K562 (cell line): ENCODE data around the gene FMNL3. TPM values are rescaled to one million over a fixed set of nuclear protein-coding genes. Genes with fewer than 3 reads are reported as not detected.

Experiments used
- ARID4B ChIP-seq: sonication (generic); formaldehyde crosslinking; IDR thresholded peaks from 2 replicates; pipeline ENCODE4 v1.8.0; 2022; ENCODE audit warnings: mild to moderate bottlenecking, missing genetic modification reagents
- ETV1 ChIP-seq: fragments of 450-650 bp; conservative IDR thresholded peaks from 2 replicates; pipeline ENCODE4 v1.6.1; 2016; ENCODE audit warnings: missing genetic modification characterization, control low read depth, low read depth, missing compliant biosample characterization
- ETV5 ChIP-seq: sonication (generic); formaldehyde crosslinking; IDR thresholded peaks from 2 replicates; pipeline ENCODE4 v1.4.0; 2020; ENCODE audit warnings: low read depth, mild to moderate bottlenecking, missing genetic modification reagents
- IRF1 ChIP-seq: sonication (generic); formaldehyde crosslinking; IDR thresholded peaks from 2 replicates; pipeline ENCODE4 v1.8.0; 2022; ENCODE audit warnings: missing genetic modification reagents, mild to moderate bottlenecking, borderline replicate concordance
- TBL1XR1 ChIP-seq, 2 experiments: IDR thresholded peaks; 2 replicates each; pipeline ENCODE4 v1.6.1; 2012; ENCODE audit warnings: improper control_type of control experiment in 2 of 2, low read length in 2 of 2, mild to moderate bottlenecking in 1 of 2
- ZFP36 ChIP-seq: fragments of 150-350 bp; IDR thresholded peaks from 2 replicates; pipeline ENCODE4 v1.6.1; 2018; ENCODE audit warnings: low read length, low read depth; ENCODE audit not compliant: partially characterized antibody
- ZNF23 ChIP-seq: fragments of 250-450 bp; sonication (Bioruptor Pico); IDR thresholded peaks from 2 replicates; pipeline ENCODE4 v1.4.0; 2020; ENCODE audit warnings: mild to moderate bottlenecking
- ZNF408 ChIP-seq: fragments of 250-450 bp; sonication (Bioruptor Pico); IDR thresholded peaks from 2 replicates; pipeline ENCODE4 v1.4.0; 2020; ENCODE audit warnings: low read depth, mild to moderate bottlenecking, moderate library complexity
- ZSCAN29 ChIP-seq: fragments of 450-650 bp; IDR thresholded peaks from 2 replicates; pipeline ENCODE4 v1.6.1; 2017
- polyA plus RNA-seq, 8 experiments: library from polyadenylated mRNA; depleted of rRNA in 4 of 8; stranded (reverse) in 5 of 8; unstranded in 3 of 8; fragments of >200 nt; fragmentation: Nextera tagmentation in 2 of 8; fragmentation: Illumina TruSeq in 1 of 8; extraction: Ambion mirVana in 2 of 8; extraction: Trizol in 1 of 8; gene quantifications; 2 replicates each; pipeline versions ENCODE4 v1.2.1 to v1.2.3, GENCODE V29; 2011 to 2014; ENCODE audit warnings: inconsistent platforms in 1 of 8, missing spikeins in 1 of 8
- total RNA-seq, 7 experiments: library from RNA; depleted of rRNA in 6 of 7; stranded (reverse); fragments of >200 nt in 6 of 7; fragmentation: Illumina TruSeq in 2 of 7; extraction: Trizol in 2 of 7; gene quantifications; 2 replicates each; pipeline versions ENCODE4 v1.2.1 to v1.2.3, GENCODE V29; 2011 to 2021; ENCODE audit warnings: low replicate concordance in 1 of 7
- TF ChIP-seq, protein P1 (sequence below): fragments of 250-450 bp; sonication (Bioruptor Pico); IDR thresholded peaks from 2 replicates; pipeline ENCODE4 v1.9.0; 2021; ENCODE audit warnings: mild to moderate bottlenecking
- TF ChIP-seq, protein P2 (sequence below): fragments of 250-450 bp; sonication (Bioruptor Pico); IDR thresholded peaks from 2 replicates; pipeline ENCODE4 v1.5.0; 2021; ENCODE audit warnings: mild to moderate bottlenecking, moderate library complexity
- TF ChIP-seq, protein P3 (sequence below): fragments of 450-650 bp; IDR thresholded peaks from 2 replicates; pipeline ENCODE4 v1.6.1; 2016

The FMNL3 gene
- total and polyA plus RNA-seq, 9 of the 15 experiments (the other 6 are each of a cell fraction or from before 2014, with no cell fraction given), result 0.49 to 14.4 (median 6.8) TPM

DNA sequence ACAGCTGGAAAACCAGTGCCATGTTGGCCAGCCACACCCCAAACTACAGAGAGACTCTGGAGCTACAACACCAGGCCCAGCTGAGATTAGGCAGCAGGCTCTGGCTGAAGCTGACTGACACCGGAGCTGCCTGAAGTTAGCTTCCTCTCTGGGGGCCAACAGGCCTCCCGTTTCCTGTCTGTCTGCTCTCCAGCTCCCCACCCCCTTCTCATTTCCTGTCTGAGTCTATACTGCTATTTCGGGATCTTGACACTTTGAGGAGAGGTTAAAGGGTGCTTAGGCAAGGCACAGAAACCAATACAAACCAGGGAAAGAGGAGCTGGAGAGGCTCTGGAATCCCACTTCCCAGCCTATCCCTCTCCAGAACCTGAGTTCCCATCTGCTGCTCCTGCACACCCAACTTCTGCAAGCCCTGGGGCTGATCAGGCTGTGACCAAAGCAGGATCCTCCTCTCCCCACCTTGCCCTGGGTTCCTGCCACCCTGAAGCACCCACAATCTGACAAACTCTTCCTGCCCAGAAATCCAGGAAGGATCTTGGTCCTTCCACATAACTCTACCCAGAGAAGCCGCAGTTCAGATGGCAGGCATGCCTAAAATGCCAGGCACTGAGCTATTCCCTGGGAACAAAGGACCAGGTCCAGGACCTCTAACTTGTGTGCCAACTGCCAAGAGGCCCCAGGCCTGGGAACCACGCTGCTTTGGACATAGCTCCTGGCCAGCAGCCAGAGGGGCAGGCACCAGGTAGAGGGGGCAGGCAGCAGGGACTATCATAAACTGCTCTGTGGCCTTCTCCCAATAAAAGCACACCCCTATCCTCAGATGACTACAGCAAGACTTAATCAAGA, 44.0 kb downstream of the FMNL3 start (continued):
- TF ChIP-seq IRF1, result no peak
- no peak for TF ChIP-seq ARID4B (CRISPR knock-in tag)
- TF ChIP-seq, protein P1, sequence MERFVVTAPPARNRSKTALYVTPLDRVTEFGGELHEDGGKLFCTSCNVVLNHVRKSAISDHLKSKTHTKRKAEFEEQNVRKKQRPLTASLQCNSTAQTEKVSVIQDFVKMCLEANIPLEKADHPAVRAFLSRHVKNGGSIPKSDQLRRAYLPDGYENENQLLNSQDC (CRISPR knock-in tag), result no peak
- no peak for TF ChIP-seq ZNF408 (CRISPR knock-in tag)
- TF ChIP-seq, protein P2, sequence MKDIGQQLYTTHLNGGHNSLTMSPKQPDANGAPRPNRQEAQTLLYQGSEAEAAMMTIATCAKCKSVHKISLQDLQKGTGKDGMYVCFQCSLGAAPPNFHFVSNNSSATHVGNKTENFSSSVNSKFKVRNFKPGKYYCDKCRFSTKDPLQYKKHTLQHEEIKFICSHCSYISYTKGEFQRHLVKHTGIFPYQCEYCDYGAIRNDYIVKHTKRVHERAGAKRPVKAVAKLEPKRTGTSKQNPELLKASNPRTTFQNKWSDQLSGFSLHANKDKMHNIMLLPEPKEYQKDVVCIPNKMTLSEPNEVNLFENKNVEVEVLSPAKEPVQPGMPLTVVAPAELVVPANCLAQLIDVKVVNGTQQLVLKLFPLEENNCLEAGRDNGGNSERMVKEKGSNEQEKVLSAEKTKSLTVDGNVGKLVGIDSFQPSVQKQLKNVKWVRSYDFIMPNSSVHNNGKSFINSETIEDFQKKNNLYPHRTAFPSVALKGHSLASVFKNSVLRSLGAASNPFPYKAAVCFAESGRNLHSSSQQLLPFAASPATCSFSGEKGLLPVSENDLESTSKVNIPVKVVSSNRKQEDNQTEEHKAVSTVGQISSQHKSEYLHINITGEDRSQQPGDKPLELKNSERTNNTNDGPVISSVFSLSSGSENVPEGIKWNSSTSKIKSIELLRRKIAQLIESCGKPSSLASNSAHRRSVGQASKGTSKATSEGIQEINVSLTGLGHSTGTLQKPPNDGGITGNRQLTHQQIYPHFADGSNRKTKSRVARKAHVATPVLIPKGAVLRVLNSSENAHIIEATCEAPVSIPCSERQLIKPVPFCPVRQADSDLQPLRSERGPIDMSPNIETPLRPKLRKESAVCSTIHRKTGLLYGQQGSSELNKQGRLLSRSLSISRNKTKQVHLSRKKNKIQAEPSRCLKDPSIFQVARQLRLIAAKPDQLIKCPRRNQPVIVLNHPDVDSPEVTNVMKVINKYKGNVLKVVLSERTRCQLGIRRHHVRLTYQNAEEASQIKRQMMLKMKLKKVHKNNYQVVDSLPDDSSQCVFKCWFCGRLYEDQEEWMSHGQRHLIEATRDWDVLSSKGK (CRISPR knock-in tag), result no peak
- TF ChIP-seq ZNF23 (CRISPR knock-in tag), result no peak
- TF ChIP-seq ZFP36, result peak; percentile 9
- TF ChIP-seq TBL1XR1 (IDR thresholded peaks at IDR 0.05; ENCODE audit: low read length in 2 of 2), result peak in 1 of 2 experiments; percentile 76; a peak in 2 of 4 replicates
- TF ChIP-seq ETV1, result peak; percentile 98
- TF ChIP-seq, protein P3, sequence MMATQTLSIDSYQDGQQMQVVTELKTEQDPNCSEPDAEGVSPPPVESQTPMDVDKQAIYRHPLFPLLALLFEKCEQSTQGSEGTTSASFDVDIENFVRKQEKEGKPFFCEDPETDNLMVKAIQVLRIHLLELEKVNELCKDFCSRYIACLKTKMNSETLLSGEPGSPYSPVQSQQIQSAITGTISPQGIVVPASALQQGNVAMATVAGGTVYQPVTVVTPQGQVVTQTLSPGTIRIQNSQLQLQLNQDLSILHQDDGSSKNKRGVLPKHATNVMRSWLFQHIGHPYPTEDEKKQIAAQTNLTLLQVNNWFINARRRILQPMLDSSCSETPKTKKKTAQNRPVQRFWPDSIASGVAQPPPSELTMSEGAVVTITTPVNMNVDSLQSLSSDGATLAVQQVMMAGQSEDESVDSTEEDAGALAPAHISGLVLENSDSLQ, result peak; percentile 93
- TF ChIP-seq ZSCAN29, result no peak
- peak; percentile 97 for TF ChIP-seq ETV5 (CRISPR knock-in tag)
